Measurements from ENCODE around the gene SCG2.

The SCG2 gene

GRCh38 chr2:223570784-223571183 is 31.4 kb downstream of the SCG2 start:
- DNase-seq: no peak

GRCh38 chr2:223566396-223566795 is 35.8 kb downstream of the SCG2 start:
- no peak for DNase-seq

- no peak for DNase-seq
Measured at GRCh38 chr2:223563462-223563861, 38.7 kb downstream of the SCG2 start.

GRCh38 chr2:223562078-223562477 is 40.1 kb downstream of the SCG2 start:
- no peak for DNase-seq

- no peak for DNase-seq
Measured at GRCh38 chr2:223560749-223561435, 41.3 kb downstream of the SCG2 start.

GRCh38 chr2:223558970-223559369 is 43.2 kb downstream of the SCG2 start:
- DNase-seq: no peak

GRCh38 chr2:223554923-223555322 is 47.2 kb downstream of the SCG2 start:
- DNase-seq: no peak

- DNase-seq: no peak
Measured at GRCh38 chr2:223549215-223549614, 52.9 kb downstream of the SCG2 start.

- no peak for DNase-seq
Measured at GRCh38 chr2:223548194-223548593, 54.0 kb downstream of the SCG2 start.

All from central memory CD4-positive, alpha-beta T cell (primary cell).